NCI-H2029 (cell line): ENCODE measurements around the gene SPDYE16.
"Not testable (repeated sequence)": the region's sequence is repeated elsewhere in the genome, so short reads cannot be mapped to it uniquely, and the experiment has no call there.

Experiments used
- DNase-seq: peaks from one replicate; lab custom pipeline; 2025; lab: John Stamatoyannopoulos, UW

Gene SPDYE16

DNA sequence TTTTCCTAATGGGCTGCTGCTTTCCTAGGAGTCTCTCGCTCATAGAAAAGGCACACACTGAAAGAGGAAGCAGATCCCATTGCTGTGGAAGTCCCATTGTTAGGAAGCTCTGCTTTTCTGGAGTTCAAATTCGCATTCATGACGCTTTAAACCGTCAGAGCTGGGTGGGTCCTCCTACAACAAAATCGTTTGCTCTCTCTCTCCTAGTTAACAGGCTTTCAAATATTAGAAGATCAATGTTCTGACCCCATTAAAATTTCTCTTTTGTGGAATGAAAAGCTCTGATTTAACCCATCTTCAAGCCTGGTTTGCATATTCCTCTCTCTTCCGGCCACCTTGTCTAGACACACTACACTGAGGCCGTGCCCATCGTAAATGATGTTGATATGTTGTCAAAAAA lies at the start of gene SPDYE16:
Gene SPDYE16 (minus strand): TSS at position 101 of the 400 bp plus-strand sequence. CDS start 1,838 bp downstream, outside the sequence.
- DNase-seq, result not testable (repeated sequence)

DNA sequence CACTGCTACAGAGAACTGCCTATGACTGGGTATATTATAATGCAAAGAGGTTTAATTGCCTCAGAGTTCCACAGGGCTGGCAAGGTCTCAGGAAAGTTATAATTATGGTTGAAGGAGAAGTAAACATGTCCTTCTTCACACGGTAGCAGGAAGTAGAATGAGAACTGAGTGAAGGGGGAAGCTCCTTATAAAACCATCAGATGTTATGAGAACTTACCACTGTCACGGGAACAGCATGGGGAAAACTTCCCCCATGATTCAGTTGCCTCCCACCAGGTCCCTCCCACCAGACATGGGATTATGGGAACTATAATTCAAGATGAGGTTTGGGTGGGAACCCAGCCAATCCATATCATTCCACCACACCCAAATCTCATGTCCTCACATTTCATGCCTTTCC lies 49.6 kb upstream of the SPDYE16 start:
- not testable (repeated sequence) for DNase-seq

DNA sequence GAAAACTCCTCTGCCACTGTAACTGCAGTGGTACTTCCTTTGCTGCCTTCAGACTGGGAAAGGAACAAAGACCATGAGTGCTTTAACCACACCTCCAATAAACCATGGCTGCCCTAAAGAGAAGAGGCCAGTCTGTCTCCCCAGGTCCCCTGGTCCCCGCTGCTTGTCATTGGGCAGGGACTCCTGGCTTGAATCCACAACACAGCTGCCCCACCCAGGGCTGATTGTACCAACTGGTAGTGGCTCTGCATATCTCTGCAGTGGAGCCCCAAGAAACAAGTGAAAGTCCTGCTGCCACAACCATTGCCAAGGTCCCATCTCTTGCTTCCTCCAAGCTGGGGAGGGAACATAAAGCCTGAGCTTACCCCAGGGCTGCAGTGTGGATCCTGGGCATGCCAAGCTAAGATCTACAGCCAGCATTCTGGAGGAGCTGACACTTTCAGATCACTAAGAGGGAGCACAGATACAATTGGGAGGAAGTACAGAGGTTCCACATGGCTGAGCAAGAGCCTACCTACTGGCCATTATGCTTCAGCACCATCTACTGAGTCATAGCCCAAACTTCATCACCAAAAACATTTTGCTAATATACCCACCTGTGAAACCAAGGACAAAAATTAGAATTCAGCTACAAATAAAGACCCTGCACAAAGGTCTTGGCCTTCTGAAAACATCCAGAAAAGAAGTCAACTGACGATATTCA lies 48.7 kb upstream of the SPDYE16 start:
- not testable (repeated sequence) for DNase-seq

DNA sequence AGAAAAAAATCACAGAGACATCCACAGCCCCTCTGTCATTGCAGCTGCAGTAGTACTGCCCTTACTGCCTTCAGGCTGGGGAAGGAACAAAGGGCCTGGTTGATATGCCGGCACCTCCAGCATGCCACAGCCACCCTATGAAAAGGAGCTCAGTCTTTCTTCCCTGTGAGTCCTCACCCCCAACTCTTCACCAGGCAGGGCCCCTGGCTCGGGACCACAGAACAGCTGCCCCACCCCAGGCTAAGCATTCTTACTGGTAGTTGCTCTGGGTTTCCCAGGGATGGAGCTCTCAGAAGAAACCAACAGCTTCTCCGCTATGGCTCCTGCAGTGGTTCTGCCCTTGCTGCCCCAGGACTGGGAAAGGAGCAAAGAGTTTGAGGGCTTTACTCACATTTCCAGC lies 47.9 kb upstream of the SPDYE16 start:
- DNase-seq, result not testable (repeated sequence)

DNA sequence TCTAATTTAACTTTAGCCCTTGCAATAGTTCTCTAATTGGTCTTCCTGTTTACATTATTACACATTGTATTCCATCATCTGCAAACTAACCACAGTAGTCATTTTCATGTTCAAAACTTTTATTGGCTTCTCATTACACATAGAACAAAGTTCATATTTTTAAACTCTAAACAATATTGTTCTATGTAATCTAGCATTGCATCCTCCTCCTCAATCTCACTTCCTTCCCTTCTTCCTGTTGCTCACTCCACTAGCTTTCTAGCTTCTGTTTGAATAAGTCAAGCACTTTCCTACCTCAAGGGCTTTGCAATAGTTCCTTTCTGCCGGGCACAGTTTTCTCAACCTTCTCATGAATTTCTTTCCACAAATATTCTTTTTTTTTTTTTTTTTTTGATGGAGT lies 45.5 kb upstream of the SPDYE16 start:
- not testable (repeated sequence) for DNase-seq

DNA sequence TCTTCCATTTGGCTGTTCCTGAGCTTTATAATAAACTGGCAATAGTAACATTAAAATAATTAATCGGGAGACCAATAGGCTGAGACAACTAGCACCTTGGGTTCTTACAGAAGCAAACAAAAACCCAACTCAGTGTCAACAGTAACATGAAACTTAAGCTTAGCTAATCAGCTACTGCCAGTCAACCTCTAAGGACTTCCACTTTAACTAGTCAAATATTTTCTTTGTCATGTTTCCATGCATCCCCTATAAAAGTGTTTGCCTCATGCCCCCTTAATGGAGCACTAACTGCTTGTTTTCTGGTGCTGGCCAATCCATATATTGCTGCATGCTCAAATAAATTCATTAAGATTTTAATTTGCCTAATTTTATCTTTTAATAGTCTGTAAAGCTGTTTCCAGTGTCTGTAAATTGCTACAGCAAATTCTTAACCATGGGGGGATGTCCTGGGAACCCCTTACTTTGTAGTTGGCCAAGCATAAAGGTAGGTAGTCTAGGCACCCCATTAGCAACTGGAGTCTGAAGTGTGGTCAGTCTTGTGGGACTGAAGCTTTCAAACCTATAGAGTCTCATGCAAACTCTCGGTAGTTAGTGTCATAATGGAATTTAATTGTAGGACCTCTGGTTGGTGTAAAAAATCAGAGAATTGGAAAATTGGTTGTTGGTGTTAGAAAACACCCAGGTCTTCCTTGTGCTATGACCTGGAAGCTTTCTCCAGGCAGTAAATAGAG lies 43.7 kb upstream of the SPDYE16 start:
- peak; percentile 81 for DNase-seq

GRCh38 chr7:76583636-76584281 lies 40.7 kb upstream of the SPDYE16 start:
- DNase-seq, result not testable (repeated sequence)

DNA sequence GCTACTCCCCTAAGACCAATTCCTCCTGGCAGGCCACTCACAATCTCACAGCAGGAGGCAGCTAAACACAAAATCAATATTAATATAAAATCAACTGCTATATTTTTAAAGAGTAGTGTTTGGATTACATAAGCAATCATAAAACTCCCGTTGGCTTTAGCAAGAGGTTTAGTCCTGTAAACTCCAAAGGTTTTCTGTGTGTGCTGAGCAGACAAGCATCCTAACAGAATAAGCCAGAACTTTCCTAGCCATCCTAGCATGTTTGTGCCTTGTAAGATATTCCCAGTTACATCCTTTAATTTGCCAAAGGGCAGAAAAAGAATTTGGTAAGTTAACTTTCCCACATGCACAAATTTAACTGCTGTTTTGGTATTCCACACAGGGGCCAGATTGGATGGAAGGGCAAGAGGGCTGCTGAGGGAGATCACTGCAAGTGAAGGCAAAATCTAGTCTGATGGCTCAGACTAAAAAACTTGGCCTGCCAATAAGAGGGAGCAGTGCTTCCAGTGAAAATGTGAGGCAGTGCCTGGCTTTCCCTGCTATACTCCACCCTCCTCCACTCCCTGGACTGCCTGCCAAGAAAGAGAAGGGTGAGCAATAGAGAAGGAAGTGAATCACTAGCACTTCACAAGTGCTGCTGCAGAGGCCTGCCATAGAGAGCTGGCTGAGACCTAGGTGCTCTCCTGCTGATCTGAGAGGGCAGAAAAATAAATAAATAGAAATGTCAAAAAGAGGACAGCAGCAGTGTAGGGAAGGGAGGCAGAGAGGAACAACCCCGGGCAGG lies 39.9 kb upstream of the SPDYE16 start:
- peak; percentile 74 for DNase-seq

GRCh38 chr7:76575919-76576655 lies 33.0 kb upstream of the SPDYE16 start:
- not testable (repeated sequence) for DNase-seq

- DNase-seq, result not testable (repeated sequence)
Measured at GRCh38 chr7:76575431-76575830, 32.3 kb upstream of the SPDYE16 start.

DNA sequence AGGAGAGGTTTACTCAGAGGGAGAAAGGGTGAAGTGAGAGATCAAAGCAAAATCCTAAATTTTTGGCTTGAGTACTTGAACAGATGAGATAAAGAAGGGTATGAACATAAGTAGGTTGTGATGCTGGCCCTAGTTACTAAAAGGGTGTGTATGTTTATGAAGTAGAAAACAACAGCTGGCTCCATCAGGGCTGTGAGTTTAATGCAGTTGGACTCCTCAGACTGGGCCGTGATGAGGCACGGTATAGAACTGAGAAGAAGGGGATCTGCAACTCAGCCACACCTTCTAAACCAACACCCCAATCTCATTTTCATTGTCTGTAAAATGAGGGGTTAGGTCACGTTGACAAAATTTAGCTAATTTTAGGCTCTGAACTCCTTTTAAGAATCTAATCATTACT lies 29.2 kb upstream of the SPDYE16 start:
- DNase-seq, result not testable (repeated sequence)

- DNase-seq, result not testable (repeated sequence)
Measured at GRCh38 chr7:76570324-76570775, 27.3 kb upstream of the SPDYE16 start.

GRCh38 chr7:76568742-76569141 lies 25.6 kb upstream of the SPDYE16 start:
- DNase-seq, result not testable (repeated sequence)

DNA sequence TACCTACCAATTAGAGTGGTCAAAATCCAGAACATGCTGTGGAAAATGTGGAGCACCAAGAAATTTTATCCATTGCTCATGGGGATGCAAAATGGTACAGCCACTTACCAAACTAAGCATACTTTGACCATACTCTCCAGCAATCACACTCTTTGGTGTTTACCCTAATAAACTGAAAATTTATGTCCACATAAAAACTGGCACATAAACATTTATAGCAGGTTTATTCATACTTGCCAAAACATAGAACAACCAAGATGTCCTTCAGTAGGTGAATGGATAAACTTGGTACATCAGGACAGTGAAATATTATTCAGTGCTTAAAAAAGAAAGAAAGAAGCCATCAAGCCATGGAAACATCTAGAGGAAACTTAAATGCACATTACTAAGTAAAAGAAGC lies 24.7 kb upstream of the SPDYE16 start:
- not testable (repeated sequence) for DNase-seq

DNA sequence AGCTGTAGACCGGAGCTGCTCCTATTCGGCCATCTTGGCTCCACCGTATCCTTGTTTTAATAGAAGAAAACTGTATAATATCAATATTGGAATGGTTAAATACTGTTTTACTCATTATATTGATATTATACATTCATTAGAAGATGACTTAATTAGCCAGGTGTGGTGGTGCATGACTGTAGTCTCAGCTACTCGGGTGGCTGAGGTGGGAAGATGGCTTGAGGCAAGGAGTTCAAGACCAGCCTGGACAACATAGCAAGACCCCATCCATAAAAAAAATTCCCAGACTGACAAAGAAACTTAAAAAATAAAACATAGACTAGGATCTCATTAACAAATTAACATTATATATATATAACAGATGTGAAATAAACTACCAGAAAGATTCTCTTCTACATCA lies 24.2 kb upstream of the SPDYE16 start:
- not testable (repeated sequence) for DNase-seq

DNA sequence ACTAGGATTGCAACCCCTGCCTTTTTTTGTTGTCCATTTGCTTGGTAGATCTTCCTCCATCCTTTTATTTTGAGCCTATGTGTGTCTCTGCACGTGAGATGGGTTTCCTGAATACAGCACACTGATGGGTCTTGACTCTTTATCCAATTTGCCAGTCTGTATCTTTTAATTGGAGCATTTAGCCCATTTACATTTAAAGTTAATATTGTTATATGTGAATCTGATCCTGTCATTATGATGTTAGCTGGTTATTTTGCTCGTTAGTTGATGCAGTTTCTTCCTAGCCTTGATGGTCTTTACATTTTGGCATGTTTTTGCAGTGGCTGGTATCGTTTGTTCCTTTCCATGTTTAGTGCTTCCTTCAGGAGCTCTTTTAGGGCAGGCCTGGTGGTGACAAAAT lies 21.9 kb upstream of the SPDYE16 start:
- not testable (repeated sequence) for DNase-seq

DNA sequence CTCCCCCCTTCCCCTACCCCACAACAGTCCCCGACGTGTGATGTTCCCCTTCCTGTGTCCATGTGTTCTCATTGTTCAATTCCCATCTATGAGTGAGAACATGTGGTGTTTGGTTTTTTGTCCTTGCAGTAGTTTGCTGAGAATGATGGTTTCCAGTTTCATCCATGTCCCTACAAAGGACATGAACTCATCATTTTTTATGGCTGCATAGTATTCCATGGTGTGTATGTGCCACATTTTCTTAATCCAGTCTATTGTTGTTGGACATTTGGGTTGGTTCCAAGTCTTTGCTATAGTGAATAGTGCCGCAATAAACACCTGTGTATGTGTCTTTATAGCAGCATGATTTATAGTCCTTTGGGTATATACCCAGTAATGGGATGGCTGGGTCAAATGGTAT lies 18.2 kb upstream of the SPDYE16 start:
- not testable (repeated sequence) for DNase-seq

GRCh38 chr7:76560157-76560556 lies 17.1 kb upstream of the SPDYE16 start:
- not testable (repeated sequence) for DNase-seq

DNA sequence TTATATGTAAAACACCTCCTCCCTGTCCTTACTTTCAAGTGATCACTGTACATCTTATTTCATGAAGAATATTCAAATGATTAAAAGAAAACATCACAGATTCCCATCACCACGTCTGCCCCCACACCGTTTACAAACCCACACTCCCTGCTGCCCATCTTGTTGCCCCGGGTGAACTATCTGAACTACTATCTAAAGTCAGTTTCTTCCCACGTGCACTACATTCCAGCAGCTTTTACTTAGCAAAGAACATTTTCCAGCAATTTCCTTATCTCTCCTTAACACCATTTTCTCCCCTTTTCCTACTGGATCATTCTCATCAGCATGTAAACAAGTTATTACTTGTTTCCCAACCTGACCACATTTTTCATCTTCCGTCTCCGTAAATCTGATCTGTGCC lies 16.6 kb upstream of the SPDYE16 start:
- not testable (repeated sequence) for DNase-seq

- not testable (repeated sequence) for DNase-seq
Measured at GRCh38 chr7:76551992-76552391, 8.9 kb upstream of the SPDYE16 start.

GRCh38 chr7:76549855-76550248 lies 6.8 kb upstream of the SPDYE16 start:
- not testable (repeated sequence) for DNase-seq
